GM13977 (cell line): ENCODE data around the gene GABBR2.

ENCODE experiments used
- DNase-seq: peaks from one replicate; pipeline ENCODE4 v3.0.0; 2012; ENCODE audit warnings: low spot score
- CTCF ChIP-seq: IDR thresholded peaks from 2 replicates; pipeline ENCODE4 v1.5.1; 2012; ENCODE audit warnings: mild to moderate bottlenecking, control low read depth; ENCODE audit not compliant: insufficient read depth; ENCODE audit errors: extremely low read depth, missing control alignments
- in situ Hi-C: fragments of 300-500 bp; cut with MboI; formaldehyde crosslinking; loops from one replicate; pipeline ENCODE4 v1.12.0; 2022; ENCODE audit warnings: low sequenced_read_pairs, low pct_unique_long_range_greater_than_20kb, mixed read lengths, inconsistent platforms; ENCODE audit not compliant: unreplicated experiment

GABBR2 gene

GRCh38 chr9:98460704-98461103, 248.0 kb downstream of the GABBR2 start:
- in situ Hi-C loops, result no loop called here
- TF ChIP-seq CTCF, result no peak

GRCh38 chr9:98457726-98458370, 250.9 kb downstream of the GABBR2 start:
- in situ Hi-C loops, result no loop called here
- DNase-seq, result no peak
- TF ChIP-seq CTCF, result no peak

More at GRCh38 chr9:98460704-98461103, 248.0 kb downstream of the GABBR2 start:
- no peak for DNase-seq

- no peak for DNase-seq
- in situ Hi-C loops, result no loop called here
- no peak for TF ChIP-seq CTCF
These were observed 252.6 kb downstream of the GABBR2 start for GRCh38 chr9:98456156-98456613.

- no peak for TF ChIP-seq CTCF
- DNase-seq, result no peak
- in situ Hi-C loops, result no loop called here
These were observed 253.2 kb downstream of the GABBR2 start for GRCh38 chr9:98455256-98456155.

GRCh38 chr9:98453589-98454311, 255.0 kb downstream of the GABBR2 start:
- no peak for DNase-seq
- TF ChIP-seq CTCF, result no peak
- in situ Hi-C loops, result no loop called here

DNA sequence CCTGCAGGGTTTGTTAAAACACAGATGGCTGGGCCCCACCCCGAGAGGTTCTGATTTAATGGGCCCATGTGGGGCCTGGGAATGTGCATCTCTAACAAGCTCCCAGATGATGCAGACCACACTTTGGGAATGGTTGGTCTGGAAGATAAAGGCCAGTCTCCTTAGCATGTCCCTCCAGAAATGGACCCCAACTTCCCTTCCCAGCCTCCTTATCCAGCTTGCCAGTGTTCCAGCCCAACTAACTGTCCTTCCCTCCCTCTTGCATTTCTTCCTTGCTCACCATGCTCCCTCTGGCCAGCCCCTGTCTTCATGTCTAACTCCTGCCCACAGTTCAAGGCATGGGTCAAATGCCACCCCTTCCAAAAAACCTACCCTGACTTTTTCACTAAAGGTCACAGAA, 257.2 kb downstream of the GABBR2 start:
- no peak for DNase-seq
- no peak for TF ChIP-seq CTCF
- in situ Hi-C loops, result no loop called here
